Neutrophil (primary cell): ENCODE measurements around the gene PRKAR2A.
"Not testable (repeated sequence)": the region's sequence is repeated elsewhere in the genome, so short reads cannot be mapped to it uniquely, and the experiment has no call there.

Experiments used
- H3K27ac ChIP-seq: fragments of 200-600 bp; sonication (generic); 2 replicates; pipeline ENCODE4 v1.5.1; 2016; ENCODE audit warnings: mild to moderate bottlenecking, moderate library complexity
- H3K27me3 ChIP-seq: fragments of 200-600 bp; sonication (generic); 2 replicates; pipeline ENCODE4 v1.6.0; 2016; ENCODE audit warnings: mild to moderate bottlenecking
- H3K36me3 ChIP-seq: fragments of 200-600 bp; sonication (generic); 2 replicates; pipeline ENCODE4 v1.5.1; 2017
- H3K4me1 ChIP-seq, 2 experiments: fragments of 200-600 bp in 1 of 2; sonication (generic) in 1 of 2; 1 replicate in 1 of 2; 2 replicates in 1 of 2; pipeline versions ENCODE4 v1.5.1 to v1.6.1; 2013 to 2016; ENCODE audit warnings: low read depth in 1 of 2, low read length in 1 of 2, mild to moderate bottlenecking in 1 of 2, moderate library complexity in 1 of 2; ENCODE audit not compliant: control insufficient read depth in 1 of 2, insufficient read depth in 1 of 2
- H3K4me3 ChIP-seq, 2 experiments: fragments of 200-600 bp in 1 of 2; sonication (generic) in 1 of 2; 1 replicate in 1 of 2; 2 replicates in 1 of 2; pipeline ENCODE4 v1.5.1; 2013 to 2016; ENCODE audit warnings: low read depth in 1 of 2, low read length in 1 of 2, mild to moderate bottlenecking in 1 of 2, moderate library complexity in 1 of 2
- H3K9me3 ChIP-seq: fragments of 200-600 bp; sonication (generic); 2 replicates; pipeline ENCODE4 v1.5.1; 2016
- CTCF ChIP-seq: fragments of 200-600 bp; sonication (generic); IDR thresholded peaks from 2 replicates; pipeline ENCODE4 v1.5.1; 2016; ENCODE audit warnings: antibody characterized with exemption

The PRKAR2A gene

GRCh38 chr3:48727511-48727910, 120.2 kb downstream of the PRKAR2A start:
- Histone ChIP-seq H3K4me1 (no peaks in the 10 kb centered on the region), H3K9me3 (no peaks in the 10 kb centered on the region), H3K27me3 (no peaks in the 10 kb centered on the region), H3K36me3 (no peaks in the 10 kb centered on the region), H3K4me3 (no peak overlapping the region), H3K27ac (no peak overlapping the region)
- no peak for TF ChIP-seq CTCF

GRCh38 chr3:48725185-48725855, 122.4 kb downstream of the PRKAR2A start:
- not testable (repeated sequence) for H3K4me3 ChIP-seq, H3K36me3 ChIP-seq, H3K9me3 ChIP-seq, H3K27ac ChIP-seq, H3K4me1 ChIP-seq, H3K27me3 ChIP-seq

GRCh38 chr3:48723725-48724124, 123.9 kb downstream of the PRKAR2A start:
- Histone ChIP-seq H3K36me3 (no peaks in the 10 kb centered on the region), H3K9me3 (no peaks in the 10 kb centered on the region), H3K4me3 (no peak overlapping the region), H3K27ac (no peak overlapping the region), H3K27me3 (no peaks in the 10 kb centered on the region), H3K4me1 (no peaks in the 10 kb centered on the region)
- TF ChIP-seq CTCF = no peak

GRCh38 chr3:48723293-48723692, 124.4 kb downstream of the PRKAR2A start:
- H3K27ac ChIP-seq, H3K36me3 ChIP-seq, H3K4me3 ChIP-seq, H3K27me3 ChIP-seq, H3K9me3 ChIP-seq, H3K4me1 ChIP-seq: not testable (repeated sequence)

GRCh38 chr3:48716982-48717746, 130.5 kb downstream of the PRKAR2A start, which contains the start of gene IP6K2:
IP6K2 (minus strand) TSS chr3:48717221; CDS start chr3:48695291, 21,930 bp downstream.
- peak within 1 kb of the TSS; percentile 87 for H3K27ac ChIP-seq
- peak within 1 kb of the TSS; percentile 90 to 100 for H3K4me3 ChIP-seq
- H3K27me3 ChIP-seq = no peaks in the 10 kb centered on the region
- no peaks in the 10 kb centered on the region for H3K9me3 ChIP-seq
- H3K4me1 ChIP-seq = peaks cover 18 to 23% of the 10 kb centered on the region in 2 experiments
- H3K36me3 ChIP-seq = peaks cover 20% of the 10 kb centered on the region
- TF ChIP-seq CTCF = peak; percentile 29

GRCh38 chr3:48716508-48716981, 131.1 kb downstream of the PRKAR2A start:
- H3K27ac ChIP-seq = peak overlapping the region; percentile 87
- TF ChIP-seq CTCF = no peak
- peak overlapping the region; percentile 90 to 100 for H3K4me3 ChIP-seq
- H3K27me3 ChIP-seq = no peaks in the 10 kb centered on the region
- H3K36me3 ChIP-seq = peaks cover 25% of the 10 kb centered on the region
- no peaks in the 10 kb centered on the region for H3K9me3 ChIP-seq
- peaks cover 18 to 23% of the 10 kb centered on the region in 2 experiments for H3K4me1 ChIP-seq
